ENCODE data around the gene ATP6V1G3. TPM values are rescaled to one million over a fixed set of nuclear protein-coding genes. Genes with fewer than 3 reads are reported as not detected.

ATP6V1G3 gene
- total RNA-seq, 4 donors from 2014 or later, result not detected

DNA sequence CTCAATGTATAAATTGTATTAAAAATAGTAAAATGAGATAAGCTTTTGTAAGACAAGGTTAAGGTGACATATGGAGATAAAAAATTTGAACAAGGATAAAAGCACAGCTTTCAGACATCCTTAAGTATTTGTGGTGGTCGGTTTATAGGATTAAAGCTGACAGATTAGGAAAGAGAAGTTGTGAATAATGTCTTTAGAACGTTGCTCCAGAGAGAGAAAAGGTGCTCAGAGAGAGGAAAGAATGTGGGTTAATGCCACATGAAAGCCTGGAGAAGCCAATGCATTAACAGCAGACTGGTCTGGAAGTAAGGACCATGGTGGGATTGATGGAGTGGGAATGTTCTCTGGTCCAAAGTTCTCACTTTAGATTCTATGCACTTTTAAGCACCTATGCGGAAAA lies 44.8 kb downstream of the ATP6V1G3 start:
- TF ChIP-seq, protein P1, sequence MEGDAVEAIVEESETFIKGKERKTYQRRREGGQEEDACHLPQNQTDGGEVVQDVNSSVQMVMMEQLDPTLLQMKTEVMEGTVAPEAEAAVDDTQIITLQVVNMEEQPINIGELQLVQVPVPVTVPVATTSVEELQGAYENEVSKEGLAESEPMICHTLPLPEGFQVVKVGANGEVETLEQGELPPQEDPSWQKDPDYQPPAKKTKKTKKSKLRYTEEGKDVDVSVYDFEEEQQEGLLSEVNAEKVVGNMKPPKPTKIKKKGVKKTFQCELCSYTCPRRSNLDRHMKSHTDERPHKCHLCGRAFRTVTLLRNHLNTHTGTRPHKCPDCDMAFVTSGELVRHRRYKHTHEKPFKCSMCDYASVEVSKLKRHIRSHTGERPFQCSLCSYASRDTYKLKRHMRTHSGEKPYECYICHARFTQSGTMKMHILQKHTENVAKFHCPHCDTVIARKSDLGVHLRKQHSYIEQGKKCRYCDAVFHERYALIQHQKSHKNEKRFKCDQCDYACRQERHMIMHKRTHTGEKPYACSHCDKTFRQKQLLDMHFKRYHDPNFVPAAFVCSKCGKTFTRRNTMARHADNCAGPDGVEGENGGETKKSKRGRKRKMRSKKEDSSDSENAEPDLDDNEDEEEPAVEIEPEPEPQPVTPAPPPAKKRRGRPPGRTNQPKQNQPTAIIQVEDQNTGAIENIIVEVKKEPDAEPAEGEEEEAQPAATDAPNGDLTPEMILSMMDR (IDR thresholded peaks at IDR 0.05; ENCODE audit: low read depth), result no peak

DNA sequence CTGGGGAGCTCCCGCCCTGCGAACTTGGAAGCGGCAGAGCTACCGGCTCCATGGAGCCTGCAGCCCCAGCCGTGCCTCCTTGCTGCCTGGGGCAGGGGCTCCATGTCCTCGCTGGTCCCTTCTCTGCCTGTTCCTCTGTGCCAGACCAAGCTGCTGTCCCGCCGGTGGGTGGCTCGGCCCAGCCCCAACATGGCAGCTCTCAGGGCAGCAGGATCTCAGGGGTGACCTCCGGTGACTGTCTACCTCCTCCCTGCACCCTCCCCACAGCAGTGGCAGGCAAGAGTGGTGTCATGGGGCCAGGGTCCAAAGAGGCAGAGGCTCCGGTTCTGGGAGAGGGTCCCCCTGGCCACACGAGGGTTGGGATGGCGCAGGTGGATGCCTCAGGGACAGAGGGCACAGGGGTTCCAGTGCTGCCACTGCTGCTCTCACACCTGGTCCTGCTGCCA lies 45.8 kb downstream of the ATP6V1G3 start:
- TF ChIP-seq, protein P1 (IDR thresholded peaks at IDR 0.05; ENCODE audit: low read depth), result no peak

DNA sequence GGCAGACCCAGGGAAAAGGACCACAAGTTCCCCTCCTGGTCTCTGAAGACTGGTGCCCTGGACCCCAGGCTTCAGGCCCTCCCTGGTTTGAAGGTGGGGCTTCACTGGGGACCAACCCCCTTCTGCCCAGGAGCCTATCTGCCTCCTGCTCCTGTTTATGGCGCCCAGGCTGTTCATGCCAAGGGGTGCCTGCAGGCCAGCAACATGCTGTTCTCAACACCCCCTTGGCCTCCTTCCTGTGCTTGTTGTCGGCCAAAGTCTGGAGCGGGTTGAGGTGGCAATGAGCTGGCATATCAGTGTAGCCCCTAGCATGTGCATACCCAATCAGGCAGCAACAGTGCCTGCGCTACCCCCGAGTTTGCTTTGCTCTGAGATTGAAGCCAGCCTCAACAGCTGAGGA lies 46.3 kb downstream of the ATP6V1G3 start:
- TF ChIP-seq, protein P1 (IDR thresholded peaks at IDR 0.05; ENCODE audit: low read depth), result no peak

DNA sequence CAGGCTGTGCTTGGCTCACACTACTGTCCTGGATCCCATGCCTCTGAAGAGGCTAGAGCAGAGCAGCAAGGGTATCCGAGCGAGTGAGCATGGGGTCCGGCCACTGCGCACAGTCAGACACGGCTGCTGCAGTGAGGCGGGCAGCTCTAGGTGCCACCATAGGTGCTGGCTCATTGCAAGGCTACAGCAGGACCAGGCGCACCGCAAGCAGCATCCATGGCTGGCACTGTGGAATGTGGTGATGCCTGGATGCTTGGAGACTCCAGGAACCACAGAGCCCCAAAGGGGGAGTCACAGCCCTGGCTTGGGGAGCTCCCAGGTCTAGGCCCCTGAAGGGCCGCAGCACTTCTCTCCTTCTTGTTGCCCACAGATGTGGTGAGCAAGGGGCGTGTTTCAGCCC lies 47.2 kb downstream of the ATP6V1G3 start:
- TF ChIP-seq, protein P1 (IDR thresholded peaks at IDR 0.05; ENCODE audit: low read depth), result no peak

DNA sequence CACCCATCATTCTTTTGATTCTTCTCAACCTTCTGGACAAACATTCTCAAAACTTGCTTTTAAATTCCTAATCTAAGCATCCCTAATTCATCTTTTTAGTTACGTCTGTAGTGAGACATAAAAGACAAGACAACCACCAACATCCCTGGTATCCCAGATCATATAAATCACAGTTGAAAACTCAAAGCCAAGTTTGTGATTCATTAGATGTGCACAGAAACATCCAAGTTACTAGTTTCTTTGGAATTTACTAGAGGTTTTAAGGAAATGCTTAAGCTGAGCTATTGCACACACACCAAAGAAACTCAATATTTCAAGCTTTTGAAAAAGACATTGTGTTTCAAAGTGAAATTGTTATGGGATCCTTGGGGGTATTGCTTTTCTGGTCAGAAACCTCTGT lies 47.6 kb downstream of the ATP6V1G3 start:
- TF ChIP-seq, protein P1 (IDR thresholded peaks at IDR 0.05; ENCODE audit: low read depth), result no peak

DNA sequence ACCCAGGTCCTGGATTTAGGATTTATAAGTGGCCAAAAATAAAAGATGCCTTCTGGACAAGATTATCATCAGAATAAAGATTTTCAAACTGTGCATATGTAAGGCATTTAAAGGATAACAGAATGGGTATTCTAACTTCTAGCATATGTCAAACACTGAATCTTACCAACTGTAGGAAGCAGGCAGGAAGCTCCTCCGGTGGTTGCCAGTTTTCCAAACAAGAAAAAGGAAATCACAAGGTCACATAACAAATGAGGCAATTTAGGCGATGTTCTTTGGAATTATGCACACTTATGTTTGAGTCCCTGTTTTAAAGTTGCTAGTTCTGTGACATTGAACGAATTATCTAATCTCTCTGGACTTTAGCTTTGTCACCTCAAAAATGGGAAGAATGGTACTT lies 48.9 kb downstream of the ATP6V1G3 start:
- TF ChIP-seq, protein P1 (IDR thresholded peaks at IDR 0.05; ENCODE audit: low read depth), result no peak

DNA sequence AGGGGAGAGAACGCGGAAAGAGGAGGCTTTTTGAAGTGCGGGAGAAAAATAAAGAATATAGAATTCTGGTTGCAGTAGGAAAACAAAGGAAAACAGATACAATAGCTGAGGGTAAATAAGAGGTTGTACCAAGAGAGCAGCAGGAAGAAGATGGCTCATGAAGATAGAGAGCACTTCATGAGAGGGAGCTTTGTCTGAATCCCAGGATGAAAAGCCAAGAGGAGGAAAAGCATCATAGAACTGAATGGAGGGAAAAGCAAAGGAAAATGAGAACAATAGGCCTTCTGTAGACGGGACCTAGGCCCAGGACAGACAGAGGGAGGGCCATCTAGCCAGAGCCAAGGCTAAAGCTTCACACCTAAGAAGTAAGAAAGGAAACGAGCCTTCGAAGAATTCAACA lies 49.5 kb downstream of the ATP6V1G3 start:
- TF ChIP-seq, protein P1 (IDR thresholded peaks at IDR 0.05; ENCODE audit: low read depth), result no peak

Data from subcutaneous adipose tissue (tissue), 4 donors.